Activated T-helper 1 cell treated with anti-CD3 and anti-CD28 coated beads, Interleukin-2, amount 50 U/mL, for 16 hours (primary cell): ENCODE data around the gene PKDCC.
"Not testable (repeated sequence)": the region's sequence is repeated elsewhere in the genome, so short reads cannot be mapped to it uniquely, and the experiment has no call there.

Experiments
- DNase-seq, 2 donors: peaks; one replicate each; pipeline ENCODE4 v3.0.0-alpha.2; 2020; ENCODE audit warnings: low read depth in 1 of 2, low spot score in 1 of 2

The PKDCC gene

DNA sequence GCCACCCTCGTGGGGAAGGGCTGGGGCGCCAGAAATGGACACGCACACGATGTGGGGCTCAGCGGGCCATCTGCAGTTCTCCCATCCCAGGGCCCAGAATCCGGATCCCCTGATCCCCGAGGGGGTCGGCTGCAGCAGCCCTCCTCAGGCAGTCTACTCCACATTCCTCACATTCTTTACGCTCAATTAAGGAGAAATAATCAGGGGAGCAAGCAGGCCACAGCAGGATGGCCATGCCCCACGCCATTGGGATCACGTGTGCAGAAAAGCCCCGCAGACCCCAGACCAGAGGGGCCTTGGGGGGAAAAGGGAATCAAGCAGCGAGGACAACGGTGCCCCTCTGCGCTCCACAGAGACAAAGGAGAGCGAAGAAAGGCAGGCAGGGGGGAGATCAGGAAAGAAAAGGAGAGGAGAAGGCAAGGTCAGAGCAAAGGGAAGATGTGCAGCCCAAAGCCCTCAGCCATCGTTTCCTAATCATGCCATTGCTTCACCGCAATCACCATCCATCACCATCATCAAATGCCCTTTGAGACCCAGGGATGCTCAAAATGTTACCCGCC, 17.5 kb upstream of the PKDCC start:
- no peak for DNase-seq

DNA sequence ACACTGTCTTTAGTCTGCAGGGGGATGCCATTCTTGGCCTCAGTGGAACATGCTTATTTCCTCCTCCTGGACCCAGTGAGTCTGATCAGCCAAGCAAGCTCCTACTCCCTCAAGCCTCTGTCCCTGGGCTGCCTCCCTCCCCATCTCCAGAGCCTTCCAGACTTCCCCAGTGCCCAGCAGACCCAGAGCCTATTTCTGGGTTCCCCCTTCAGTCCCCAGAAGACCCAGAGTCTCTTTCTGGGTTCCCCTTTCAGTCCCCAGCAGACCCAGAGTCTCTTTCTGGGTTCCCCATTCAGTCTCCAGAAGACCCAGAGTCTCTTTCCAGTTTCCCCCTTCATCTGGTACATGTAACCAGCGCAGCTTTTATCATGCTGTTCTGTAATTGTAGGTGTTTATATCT, 17.0 kb upstream of the PKDCC start:
- DNase-seq, result no peak

DNA sequence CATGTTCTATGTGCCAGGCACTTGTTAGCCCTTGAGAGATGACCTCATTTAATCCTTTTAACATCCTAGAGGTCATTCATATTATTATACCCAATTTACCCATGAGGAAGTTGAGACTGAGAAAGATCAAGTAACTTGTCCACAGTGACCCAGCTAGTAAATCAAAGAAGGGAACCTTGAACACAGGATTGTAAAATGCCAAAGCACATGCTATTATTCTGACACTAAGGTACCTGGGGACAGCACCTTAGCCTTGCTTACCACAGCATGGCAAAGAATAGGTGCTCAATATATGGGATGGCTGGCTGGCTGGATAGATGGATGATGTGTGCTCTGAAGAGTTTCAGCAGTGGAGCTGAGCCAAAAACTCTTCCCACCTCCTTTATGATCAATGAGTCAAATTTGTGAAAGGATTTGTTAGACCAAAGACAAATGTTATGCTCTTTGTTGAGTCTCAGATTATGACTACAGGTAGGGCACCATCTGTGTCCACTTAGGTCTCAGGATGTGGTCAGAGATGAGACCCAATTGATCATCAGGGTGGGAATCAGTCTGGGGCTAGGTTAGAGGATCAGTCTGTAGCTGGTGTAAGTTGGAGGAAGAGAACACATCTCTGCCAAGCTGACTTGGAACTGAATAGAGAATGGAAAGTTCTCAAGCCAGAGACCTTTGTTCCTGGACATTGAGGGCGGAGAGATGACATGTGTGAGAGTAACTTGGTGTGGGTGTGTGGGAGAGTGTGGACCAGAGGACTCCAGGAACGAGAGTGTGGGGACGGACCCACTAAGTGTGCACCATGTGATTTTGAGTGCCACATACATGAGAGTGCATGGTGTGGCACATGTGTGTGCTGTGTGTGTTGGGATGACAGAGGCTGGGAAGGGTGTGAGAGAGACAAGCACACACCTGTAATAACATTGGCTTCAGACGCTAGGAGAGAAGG, 16.3 kb upstream of the PKDCC start:
- DNase-seq, result no peak

DNA sequence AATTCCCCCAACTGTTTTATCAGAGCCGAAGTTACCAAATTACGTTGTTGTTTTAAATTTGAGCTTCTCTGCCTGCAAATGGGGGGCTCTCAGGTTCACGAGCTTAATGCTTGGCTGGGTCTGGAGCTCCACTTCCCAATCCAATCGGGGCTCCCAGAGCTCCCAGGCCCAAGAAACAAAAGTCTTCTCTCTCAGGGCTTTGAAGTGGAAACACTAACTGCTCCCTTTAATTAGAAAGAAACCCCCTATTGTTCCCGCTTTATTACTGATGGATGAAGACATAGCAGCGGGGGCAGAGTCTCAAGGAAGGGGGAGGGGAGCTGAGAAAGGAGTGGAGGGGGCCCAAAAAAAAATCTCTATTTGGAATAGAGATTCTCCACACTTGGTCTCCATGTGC, 15.6 kb upstream of the PKDCC start:
- no peak for DNase-seq

DNA sequence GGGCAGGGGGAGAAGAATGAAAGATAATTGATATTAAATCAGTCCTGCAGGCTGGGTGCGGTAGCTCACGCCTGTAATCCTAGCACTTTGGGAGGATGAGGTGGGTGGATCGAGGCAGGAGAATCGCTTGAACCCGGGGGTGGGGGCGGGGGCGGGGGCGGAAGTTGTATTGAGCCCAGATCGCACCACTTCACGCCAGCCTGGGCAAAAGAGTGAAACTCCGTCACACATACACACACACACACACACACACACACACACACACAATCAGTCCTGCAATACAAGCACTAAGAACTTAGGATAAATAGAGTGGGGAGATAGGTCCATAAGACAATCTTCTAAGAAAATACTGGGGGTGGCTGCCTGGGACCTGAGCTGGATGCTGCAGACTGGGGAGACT, 15.1 kb upstream of the PKDCC start:
- no peak for DNase-seq

DNA sequence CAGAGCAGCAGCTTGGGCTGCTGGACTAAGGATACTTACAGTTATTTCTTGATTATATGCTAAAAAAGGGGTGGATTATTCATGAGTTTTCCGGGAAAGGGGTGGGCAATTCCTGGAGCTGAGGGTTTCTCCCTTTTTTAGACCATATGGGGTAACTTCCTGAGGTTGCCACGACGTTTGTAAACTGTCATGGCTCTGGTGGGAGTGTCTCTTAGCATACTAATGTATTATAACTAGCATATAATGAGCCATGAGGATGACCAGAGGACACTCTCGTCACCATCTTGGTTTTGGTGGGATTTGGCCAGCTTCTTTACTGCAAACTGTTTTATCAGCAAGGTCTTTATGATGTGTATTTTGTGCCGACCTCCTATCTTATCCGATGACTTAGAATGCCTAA, 13.7 kb upstream of the PKDCC start:
- not testable (repeated sequence) for DNase-seq

DNA sequence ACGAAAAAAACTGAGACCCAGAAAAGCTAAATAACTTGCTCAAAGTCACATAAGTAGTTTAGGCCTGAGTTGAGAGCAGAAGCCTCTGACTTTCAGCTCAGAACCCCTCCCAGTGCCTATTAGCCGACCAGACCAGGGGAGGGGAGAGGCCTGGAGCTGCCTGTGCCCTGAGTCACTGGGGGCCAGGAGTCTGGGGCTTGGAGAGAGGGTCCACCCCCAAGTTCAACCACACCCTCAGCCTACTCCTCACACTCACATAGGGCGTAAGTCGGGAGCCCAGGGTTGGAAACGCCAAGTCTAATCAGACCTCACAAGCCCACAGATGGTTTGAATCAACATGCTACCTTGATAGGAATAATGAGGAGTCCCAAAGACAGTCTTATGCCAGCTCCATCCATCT, 12.6 kb upstream of the PKDCC start:
- DNase-seq, result no peak

DNA sequence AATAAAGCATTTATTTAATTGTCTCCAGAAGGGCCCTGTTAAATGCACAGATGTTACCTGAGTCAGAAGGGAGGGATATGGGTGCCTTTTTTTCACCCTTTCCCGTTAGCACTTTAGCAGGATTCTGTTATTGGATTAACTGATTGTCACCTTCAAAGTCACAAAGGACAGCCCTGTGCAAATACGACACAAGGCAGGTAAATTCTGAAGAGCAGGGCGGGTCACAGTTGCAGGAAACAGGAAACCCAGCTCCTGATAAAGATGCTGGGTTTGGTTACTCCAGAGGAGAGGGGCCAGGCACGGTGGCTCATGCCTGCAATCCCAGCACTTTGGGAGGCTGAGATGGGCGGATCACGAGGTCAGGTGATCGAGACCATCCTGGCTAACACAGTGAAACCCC, 11.4 kb upstream of the PKDCC start:
- no peak for DNase-seq

DNA sequence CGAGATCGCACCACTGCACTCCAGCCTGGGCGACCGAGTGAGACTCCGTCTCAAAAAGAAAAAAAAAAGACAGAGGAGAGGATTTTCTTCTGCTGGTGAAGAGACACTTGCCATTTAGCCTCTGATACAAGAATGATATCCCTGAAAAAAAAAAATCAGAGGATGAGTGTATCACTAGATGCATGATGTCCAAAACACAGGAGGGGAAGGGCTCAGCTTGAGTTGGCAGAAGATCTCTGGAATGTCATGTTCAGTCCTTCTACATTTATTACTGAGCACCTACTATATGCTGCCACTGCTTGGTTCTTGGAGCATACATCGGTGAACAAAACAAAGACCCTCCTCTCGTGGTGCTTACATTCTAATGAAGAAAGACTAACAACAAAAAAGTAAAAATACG, 10.9 kb upstream of the PKDCC start:
- no peak for DNase-seq

DNA sequence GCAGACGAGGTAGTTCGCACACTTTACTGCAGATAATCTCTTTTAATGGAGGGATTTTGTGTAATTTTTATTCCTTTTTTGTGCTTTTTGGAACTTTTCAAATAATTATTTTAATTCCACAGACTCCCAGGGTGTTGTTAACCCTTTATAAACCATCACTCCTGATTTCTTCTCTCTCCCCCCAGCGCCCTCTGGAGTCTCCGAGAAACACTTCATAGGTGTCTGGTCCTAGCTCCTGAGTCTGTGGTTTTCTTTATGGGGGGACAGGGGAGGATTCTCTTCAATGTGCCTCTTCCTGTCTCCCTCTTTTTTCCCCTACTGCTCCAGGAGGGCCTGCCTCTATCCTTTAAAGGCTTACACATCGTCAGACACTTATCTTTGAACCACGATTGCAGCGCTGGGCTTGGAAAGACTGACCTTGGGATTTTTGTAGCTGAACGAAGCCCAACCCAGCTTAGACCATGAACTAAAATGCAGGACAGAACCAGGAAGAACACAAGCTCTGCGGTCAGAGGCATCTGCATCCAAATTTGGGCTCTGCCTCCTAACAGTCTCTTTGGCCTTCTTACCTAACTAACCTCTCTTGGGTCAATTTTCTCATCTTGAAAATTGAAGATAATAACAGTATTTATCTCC, 7.1 kb upstream of the PKDCC start:
- no peak for DNase-seq

DNA sequence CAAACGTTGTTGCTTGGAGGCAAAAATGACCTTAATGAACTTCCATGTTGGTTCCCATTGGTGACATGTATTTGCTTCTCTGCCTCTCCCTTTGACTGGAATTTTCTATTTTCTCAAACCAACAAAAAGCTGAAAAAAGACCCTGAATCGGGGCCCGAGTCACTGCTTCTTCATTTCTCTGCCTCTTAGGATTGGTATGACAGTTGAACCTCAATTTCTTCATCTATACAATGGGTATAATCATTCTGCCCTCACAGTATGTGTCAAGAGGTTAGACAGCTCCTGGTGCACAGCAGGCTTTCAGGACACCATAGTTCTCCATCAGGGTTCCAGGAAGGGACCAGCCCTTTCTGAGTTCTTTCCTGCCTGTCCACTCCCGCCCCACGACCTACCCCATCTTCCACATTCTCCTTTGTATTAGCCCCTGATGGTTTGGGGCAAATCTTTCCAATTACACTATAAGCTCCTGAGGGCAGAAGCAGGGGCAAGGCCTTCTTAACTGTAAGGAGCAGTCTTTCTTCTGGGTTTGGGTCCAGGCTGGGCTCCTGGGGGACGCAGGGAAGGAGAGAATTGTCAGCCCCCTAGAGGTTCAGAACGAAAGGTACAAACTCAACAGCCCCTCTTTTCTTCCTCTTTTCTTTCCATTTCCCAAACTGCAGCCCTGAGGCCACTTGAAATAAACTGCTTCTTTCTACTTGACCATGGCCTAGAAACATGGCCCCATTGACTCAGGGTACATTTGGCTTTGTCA, 6.3 kb upstream of the PKDCC start:
- DNase-seq, result no peak

DNA sequence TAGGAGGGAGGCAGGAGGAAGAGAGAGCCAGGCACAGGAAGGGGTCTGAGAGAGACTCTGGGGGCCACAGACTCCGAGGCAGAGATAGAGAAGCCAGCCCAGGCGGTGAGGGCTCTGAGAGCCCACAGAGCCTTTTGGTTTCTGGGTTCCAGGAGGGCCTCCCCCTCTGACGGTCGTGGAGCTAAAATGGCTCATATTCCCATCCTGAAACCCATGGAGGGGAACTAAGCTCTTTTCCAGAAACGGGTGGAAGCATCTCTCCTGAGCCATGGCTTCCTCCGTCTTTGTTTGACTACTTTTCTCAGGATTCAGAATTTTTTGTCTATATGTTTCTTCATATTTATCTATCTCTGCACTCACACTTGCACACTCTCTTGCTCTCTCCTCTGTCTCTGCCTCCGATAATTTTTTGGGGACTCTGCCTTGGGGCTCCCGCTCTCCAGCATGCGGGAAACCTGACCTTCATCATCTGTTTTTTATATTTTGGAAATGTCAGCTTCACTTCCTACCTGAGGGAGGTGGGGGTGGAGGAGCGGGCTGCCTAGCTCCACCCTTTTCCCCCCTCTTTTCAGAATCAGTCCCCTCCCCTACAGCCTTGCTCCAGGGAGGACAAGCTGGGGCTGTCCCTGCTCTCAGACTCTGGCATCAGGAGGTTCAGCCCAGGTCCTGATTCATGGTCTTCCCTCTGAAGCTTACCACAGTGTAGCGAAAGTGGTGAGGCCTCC, 5.0 kb upstream of the PKDCC start:
- no peak for DNase-seq

DNA sequence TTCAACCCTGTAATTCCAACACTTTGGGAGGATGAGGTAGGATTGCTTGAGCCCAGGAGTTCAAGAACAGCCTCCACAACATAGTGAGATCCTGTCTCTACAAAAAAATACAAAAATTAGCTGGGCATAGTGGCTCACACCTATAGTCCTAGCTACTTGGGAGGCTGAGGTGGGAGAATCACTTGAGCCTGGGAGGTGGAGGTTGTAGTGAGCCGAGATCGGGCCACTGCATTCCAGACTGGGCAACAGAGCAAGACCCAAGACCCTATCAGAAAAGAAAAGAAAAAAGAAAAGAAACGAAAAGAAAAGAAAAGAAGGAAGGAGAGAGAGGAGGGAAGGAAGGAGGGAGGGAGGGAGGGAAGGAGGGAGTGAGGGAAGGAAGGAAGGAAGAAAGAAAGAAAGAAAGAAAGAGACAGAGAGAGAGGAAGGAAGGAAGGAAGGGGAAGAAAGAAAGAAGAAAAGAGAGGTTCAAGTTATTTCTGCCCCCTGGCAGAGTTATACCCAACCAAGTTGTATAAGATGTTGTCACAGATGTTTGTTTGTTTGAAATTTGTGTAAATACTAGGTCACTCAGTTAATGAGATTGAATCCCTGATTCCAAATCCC, 3.9 kb upstream of the PKDCC start:
- no peak for DNase-seq

DNA sequence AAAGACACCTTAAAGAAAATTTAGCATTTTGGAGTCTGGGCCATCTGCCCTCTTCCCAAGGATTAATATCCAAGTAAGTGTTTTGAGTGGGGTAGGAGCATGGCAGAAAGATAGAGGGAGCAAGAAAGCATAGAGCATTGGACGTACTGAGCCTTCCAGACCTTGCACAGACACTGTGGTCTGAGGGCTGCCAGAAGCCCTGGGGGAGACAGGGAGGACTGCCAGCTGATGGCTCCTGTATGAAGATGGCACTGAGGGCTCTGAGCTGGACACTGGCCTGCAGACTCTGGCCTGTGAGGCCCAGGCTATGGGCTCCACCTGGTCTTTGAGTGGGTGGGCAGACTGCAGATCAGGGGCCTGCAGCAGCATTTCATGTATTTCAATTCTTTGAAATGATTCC, 2.9 kb upstream of the PKDCC start:
- DNase-seq, result no peak

DNA sequence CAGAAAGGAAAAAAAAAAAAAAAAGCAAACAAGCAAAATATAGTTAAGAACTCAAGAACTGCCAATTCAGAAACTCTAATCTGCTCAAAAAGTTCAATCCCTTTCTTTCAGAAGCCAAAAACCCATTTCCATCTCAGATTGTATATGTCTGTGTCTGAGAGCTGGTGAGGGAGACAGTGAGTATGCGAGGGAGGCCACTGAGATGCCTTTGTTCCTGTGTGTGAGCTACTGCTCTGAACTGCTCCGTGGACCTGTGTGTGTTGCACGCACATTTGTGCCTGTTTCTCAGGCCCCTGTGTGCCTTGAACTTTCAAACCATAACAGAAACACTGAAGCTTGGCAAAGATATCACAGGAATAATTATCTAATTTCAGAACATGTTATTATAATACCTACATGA, 2.5 kb upstream of the PKDCC start:
- DNase-seq, result no peak

DNA sequence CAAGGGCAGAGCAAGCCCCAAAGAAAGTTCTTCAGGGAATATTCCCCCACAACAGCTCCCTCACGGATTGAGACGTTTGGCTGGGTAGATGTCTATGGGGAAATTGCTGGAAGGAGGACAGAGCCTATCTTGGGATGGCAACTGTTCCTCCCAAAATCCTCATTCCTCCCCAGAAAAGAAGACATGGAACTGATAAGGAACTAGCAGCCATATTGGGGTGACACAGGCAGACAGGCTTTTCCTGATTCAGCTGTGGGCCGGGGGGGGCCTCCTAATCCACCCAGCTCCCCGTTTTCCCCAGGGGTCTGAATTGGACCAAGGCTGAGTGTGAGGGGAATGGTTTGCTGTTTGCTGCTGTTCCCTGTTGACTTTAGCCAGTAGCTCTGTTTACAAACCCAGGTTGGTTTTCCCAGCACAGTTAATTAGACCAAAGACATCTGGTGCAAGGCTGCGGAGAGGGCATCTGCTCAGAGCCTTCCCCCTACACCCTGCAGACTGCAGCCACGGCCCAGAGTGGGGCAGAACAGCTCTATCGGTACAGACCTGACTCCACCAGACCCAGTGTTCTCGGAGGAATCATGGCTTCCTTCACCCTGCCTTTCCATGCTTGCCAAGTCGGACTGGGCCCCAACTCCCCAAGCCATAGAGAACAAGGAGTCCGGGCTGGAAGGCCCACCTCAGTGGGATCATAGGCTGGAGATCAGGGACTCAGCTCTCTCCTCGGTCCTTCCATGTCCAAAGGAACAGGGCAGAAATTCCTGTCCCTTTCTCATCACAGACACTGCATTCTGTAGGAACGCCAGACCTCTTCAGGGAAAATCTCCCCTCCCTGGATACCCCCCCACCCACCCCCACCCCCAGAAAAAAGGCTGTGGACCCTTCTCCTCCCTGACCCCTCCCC, 1.7 kb upstream of the PKDCC start:
- DNase-seq, result no peak

DNA sequence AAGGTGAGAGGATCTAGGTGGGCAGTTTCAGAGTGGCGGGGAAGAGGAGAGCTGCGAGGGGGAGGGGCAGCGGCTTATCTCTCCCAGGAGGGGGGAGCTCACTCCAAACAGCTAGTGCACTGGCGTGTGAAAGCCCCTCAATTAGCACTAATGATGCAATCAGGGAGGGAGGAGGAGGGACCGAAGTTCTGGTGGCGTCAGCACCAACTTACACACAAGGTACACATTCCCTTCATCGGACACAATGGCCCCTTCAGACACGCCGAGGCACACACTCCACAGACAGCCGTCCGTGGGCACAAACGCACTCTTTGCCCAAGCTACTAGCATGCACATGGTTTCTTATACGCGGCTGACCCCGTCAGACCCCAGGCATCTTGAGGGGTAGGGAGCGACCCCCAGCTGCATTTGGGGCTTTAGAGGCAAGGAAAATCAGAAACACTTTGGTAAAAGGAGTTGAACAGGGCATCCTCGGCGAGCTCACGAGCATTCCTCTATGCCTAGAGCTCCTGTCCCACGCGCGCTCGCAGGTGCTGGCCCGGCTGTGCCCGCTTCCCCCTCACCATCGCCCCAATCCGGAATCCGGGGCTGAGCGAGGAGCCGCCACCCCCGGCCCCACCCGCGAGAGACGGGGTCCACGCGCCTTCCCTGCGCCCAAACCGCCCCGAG, 868 bp upstream of the PKDCC start:
- no peak for DNase-seq

DNA sequence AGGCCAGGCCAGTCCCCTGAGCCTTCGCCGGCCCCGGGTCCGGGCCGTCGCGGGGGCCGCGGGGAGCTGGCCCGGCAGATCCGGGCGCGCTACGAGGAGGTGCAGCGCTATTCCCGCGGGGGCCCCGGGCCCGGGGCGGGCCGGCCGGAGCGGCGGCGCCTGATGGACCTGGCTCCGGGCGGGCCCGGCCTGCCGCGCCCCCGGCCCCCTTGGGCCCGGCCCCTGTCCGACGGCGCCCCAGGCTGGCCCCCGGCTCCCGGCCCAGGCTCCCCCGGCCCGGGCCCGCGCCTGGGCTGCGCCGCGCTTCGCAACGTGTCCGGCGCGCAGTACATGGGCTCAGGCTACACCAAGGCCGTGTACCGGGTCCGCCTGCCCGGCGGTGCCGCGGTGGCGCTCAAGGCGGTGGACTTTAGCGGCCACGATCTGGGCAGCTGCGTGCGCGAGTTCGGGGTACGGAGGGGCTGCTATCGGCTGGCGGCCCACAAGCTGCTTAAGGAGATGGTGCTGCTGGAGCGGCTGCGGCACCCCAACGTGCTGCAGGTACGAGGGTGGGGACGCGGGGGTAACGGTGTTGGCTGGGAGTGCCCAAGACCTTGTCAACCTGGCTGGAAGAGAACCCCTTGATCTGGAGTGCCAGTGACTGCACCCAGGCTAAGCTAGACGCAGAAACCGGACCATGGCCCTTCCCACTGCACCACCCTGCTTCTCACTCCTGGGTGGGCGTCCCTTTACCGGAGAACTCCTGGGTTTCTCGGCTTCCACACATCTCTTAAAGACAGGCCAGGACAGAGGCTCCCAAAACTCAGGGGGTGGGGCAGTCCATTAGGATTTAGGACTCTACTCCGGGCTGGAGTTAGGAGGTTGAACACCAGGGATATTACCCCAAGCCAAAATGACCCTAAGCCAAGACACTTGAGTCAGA, 739 bp downstream of the PKDCC start:
- no peak for DNase-seq
